ENCODE results near the gene EXPH5.
A peak's percentile ranks its signal among the peaks of the same experiment; 100 is the strongest.
"Not testable (repeated sequence)": the region's sequence is repeated elsewhere in the genome, so short reads cannot be mapped to it uniquely, and the experiment has no call there.

EXPH5 gene

DNA sequence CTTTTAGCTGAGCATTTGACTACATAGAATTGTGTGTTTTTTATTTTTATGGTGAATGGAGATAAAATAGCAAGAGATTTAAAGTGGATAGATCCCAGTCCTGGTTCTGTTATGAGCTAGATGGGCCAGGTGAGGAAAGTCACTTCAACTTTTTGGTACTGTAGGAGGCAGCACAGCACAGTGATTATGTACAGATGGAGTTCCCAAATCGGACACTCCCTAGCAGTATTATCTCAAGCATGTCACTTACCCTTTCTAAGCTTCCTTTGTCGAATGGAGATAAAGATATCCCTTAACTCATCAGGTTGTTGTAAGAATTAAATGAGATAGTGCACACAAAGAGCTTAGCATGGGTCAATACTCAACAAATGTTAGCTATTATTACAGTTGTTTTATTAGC, 5.3 kb downstream of the EXPH5 start:
- no peak overlapping the region for H3K4me3 ChIP-seq
- H3K36me3 ChIP-seq, result no peaks in the 10 kb centered on the region
- H3K9ac ChIP-seq, result no peak overlapping the region
- H3K27me3 ChIP-seq, result peaks cover 18% of the 10 kb centered on the region
- H3K9me3 ChIP-seq, result peaks cover 11% of the 10 kb centered on the region; the same call in 1 of the 2 replicates
- no peak for TF ChIP-seq Cebpa-rat (IDR thresholded peaks at IDR 0.05)
- H3K4me1 ChIP-seq, result peaks cover 5% of the 10 kb centered on the region
- H3K27ac ChIP-seq, result no peak overlapping the region
- H3K4me2 ChIP-seq, result no peak overlapping the region
- H4K20me1 ChIP-seq, result no peaks in the 10 kb centered on the region

DNA sequence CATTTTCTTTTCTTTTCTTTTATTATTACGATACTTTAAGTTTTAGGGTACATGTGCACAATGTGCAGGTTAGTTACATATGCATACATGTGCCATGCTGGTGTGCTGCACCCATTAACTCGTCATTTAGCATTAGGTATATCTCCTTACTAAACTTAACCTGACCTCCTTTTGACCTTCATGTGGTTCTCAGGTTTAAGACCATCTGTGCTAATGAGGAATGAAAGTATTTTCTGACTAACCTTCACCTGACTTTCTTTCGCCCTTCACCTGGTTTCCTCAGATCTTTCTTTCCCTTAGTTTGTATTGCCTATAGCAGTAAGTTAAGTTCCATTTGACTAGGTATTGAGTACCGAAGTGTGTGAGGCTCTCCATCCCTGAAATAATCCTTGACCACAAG, 6.5 kb downstream of the EXPH5 start:
- Histone ChIP-seq H3K4me1 (peaks cover 5% of the 10 kb centered on the region), H4K20me1 (no peaks in the 10 kb centered on the region), H3K9ac (no peak overlapping the region), H3K27me3 (peaks cover 6% of the 10 kb centered on the region), H3K4me3 (no peak overlapping the region), H3K36me3 (no peaks in the 10 kb centered on the region), H3K4me2 (no peak overlapping the region), H3K27ac (no peak overlapping the region), H3K9me3 (no peaks in the 10 kb centered on the region; the same call in 1 of the 2 replicates)
- no peak for TF ChIP-seq Cebpa-rat (IDR thresholded peaks at IDR 0.05)

DNA sequence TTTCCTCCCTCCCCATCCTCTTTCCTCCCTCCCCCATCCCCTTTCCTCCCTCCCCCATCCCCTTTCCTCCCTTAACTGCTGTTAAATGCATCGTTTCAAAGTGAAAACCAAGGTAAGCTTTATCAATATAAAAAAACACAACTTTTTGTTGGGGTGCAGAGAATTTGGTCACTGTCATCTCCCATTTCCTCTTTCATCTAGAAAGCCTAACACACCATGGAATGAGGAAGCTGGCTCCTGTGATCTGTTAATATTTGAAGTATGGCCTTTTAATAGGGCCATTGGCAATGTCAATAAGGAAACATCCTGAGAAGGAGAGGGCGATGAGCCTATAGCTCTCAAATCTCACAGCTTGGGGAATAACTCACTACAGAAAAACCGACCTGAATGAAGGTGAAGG, 7.0 kb downstream of the EXPH5 start:
- no peak overlapping the region for H3K9ac ChIP-seq
- peaks cover 5% of the 10 kb centered on the region for H3K4me1 ChIP-seq
- no peak overlapping the region for H3K4me2 ChIP-seq
- no peaks in the 10 kb centered on the region for H4K20me1 ChIP-seq
- no peak overlapping the region for H3K4me3 ChIP-seq
- H3K27ac ChIP-seq, result no peak overlapping the region
- H3K27me3 ChIP-seq, result peaks cover 1% of the 10 kb centered on the region; the same call in 1 of the 2 replicates
- H3K9me3 ChIP-seq, result no peaks in the 10 kb centered on the region
- H3K36me3 ChIP-seq, result no peaks in the 10 kb centered on the region
- no peak for TF ChIP-seq Cebpa-rat (IDR thresholded peaks at IDR 0.05)

DNA sequence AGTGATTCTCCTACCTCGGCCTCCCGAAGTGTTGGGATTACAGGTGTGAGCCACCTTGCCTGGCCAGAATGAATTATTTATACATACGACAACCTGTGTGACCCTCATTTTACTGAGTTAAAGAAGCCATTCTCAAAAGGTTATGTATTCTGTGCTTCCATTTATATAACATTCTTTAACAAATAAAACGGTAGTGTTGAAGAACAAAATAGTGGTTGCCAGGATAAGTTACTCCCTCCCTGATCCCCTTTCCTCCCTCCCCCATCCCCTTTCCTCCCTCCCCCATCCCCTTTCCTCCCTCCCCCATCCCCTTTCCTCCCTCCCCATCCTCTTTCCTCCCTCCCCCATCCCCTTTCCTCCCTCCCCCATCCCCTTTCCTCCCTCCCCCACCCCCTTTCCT, 7.4 kb downstream of the EXPH5 start:
- H3K4me1 ChIP-seq, H3K27ac ChIP-seq, H3K9me3 ChIP-seq, H3K9ac ChIP-seq, H3K36me3 ChIP-seq, H3K27me3 ChIP-seq, H3K4me3 ChIP-seq, H4K20me1 ChIP-seq: not testable (repeated sequence)
- H3K4me2 ChIP-seq, result peak overlapping the region; percentile 36

DNA sequence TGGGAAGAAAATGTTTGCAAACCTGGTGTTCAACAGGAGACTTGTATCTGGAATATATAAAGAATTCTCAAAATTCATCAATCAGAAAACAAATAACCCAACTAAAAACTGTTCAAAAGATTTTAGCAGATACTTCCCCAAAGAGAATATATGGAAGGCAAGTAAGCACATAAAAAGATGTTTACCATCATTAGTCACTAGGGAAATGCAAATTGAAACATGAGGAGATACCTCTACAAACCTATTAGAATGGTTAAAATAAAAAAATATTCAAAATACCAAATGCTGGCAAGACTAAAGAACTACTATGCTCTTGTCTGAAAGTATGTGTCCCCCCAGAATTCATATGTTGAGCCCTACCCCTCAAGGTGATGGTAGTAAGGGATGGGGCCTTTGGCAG, 8.6 kb downstream of the EXPH5 start:
- H4K20me1 ChIP-seq, result no peaks in the 10 kb centered on the region
- H3K9ac ChIP-seq, result no peak overlapping the region
- peaks cover 5% of the 10 kb centered on the region for H3K4me1 ChIP-seq
- no peaks in the 10 kb centered on the region for H3K36me3 ChIP-seq
- H3K4me3 ChIP-seq, result no peak overlapping the region
- H3K27me3 ChIP-seq, result no peaks in the 10 kb centered on the region
- no peak for TF ChIP-seq Cebpa-rat (IDR thresholded peaks at IDR 0.05)
- H3K9me3 ChIP-seq, result no peaks in the 10 kb centered on the region
- no peak overlapping the region for H3K4me2 ChIP-seq
- H3K27ac ChIP-seq, result no peak overlapping the region

DNA sequence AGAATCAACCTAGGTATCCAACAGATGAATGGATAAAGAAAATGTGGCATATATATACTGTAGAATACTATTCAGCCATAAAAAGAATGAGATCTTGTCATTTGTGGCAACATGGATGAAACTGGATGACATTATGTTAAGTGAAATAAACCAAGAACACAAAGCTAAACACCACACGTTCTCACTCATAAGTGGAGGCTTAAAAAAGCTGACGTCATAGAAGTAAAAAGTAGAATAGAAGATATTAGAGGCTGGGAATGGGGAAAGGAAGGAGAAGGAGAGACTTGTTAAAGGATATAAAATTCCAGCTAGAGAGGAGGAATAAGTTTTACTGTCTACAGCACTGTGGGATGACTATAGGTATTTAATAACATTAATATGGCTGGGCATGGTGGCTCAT, 12.9 kb downstream of the EXPH5 start:
- TF ChIP-seq Cebpa-rat (IDR thresholded peaks at IDR 0.05), result no peak
- no peak overlapping the region for H3K4me2 ChIP-seq
- no peak overlapping the region for H3K9ac ChIP-seq
- H3K9me3 ChIP-seq, result no peaks in the 10 kb centered on the region
- H3K27me3 ChIP-seq, result no peaks in the 10 kb centered on the region
- no peak overlapping the region for H3K4me3 ChIP-seq
- H3K27ac ChIP-seq, result no peak overlapping the region
- H3K36me3 ChIP-seq, result no peaks in the 10 kb centered on the region
- H4K20me1 ChIP-seq, result no peaks in the 10 kb centered on the region
- H3K4me1 ChIP-seq, result no peaks in the 10 kb centered on the region

DNA sequence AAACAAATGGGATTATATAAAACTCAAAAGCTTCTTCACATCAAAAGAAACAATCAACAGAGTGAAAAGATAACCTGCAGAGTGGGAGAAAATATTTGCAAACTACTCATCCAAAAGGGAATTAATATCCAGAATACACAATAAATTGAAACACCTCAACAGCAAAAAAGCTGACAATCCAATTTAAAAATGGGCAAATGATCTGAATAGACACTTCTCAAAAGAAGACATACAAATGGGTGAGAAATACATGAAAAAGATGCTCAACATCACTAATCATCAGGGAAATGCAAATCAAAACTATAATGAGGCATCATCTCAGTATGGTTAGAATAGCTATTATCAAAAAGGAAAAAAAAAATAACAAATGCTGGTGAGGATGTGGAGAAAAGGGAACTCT, 13.5 kb downstream of the EXPH5 start:
- Histone ChIP-seq H3K36me3 (no peaks in the 10 kb centered on the region), H3K4me2 (no peak overlapping the region), H3K9me3 (peaks cover 2% of the 10 kb centered on the region; the same call in 1 of the 2 replicates), H3K4me3 (no peak overlapping the region), H3K9ac (no peak overlapping the region), H3K4me1 (no peaks in the 10 kb centered on the region), H3K27ac (no peak overlapping the region), H4K20me1 (no peaks in the 10 kb centered on the region), H3K27me3 (no peaks in the 10 kb centered on the region)
- no peak for TF ChIP-seq Cebpa-rat (IDR thresholded peaks at IDR 0.05)

DNA sequence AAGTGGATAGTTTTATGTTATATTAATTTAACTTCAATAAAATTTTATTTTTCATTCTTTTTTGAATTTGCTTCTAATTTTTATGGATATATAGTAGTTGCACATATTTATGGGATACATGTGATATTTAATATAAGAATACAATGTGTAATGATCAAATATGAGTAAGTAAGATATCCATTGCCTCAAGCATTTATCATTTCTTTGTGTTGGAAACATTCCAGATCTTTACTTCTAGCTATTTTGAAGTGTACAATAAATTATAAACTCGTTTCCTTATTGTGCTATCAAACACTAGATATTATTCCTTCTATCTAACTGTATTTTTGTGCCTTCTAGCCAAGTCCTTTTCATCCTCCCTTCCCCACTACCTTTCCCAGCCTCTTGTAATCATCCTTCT, 17.0 kb downstream of the EXPH5 start:
- H3K4me1 ChIP-seq, result peaks cover 23% of the 10 kb centered on the region
- H3K9me3 ChIP-seq, result peaks cover 10% of the 10 kb centered on the region

DNA sequence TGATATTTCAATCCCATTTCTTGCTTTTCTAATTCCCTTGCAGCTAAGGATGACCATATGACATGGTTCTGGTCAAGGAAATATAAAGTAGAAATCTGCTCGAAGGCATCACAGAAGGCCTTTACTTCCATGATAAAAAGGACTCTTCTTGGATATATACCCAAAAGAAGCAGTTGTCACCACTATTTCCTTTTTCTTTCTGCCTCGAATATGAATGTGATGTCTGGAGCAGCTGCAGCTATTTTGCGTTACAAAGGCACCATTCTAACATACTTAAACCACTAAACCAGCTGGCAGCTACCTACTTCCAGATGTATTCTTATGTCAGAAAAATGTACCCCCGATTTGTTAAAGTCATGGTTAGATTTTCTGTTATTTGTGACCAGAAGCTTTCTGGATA, 18.9 kb downstream of the EXPH5 start:
- no peak overlapping the region for H3K4me3 ChIP-seq
- no peaks in the 10 kb centered on the region for H3K27me3 ChIP-seq
- no peaks in the 10 kb centered on the region for H4K20me1 ChIP-seq
- H3K27ac ChIP-seq, result no peak overlapping the region
- H3K4me2 ChIP-seq, result no peak overlapping the region
- H3K36me3 ChIP-seq, result no peaks in the 10 kb centered on the region
- no peak overlapping the region for H3K9ac ChIP-seq
- H3K4me1 ChIP-seq, result peaks cover 25% of the 10 kb centered on the region
- TF ChIP-seq Cebpa-rat (IDR thresholded peaks at IDR 0.05), result no peak
- H3K9me3 ChIP-seq, result peaks cover 17% of the 10 kb centered on the region

More for the DNA sequence above, 17.0 kb downstream of the EXPH5 start:
- no peak overlapping the region for H3K27ac ChIP-seq
- no peaks in the 10 kb centered on the region for H4K20me1 ChIP-seq
- no peaks in the 10 kb centered on the region for H3K36me3 ChIP-seq
- H3K27me3 ChIP-seq, result no peaks in the 10 kb centered on the region
- no peak overlapping the region for H3K9ac ChIP-seq
- H3K4me2 ChIP-seq, result no peak overlapping the region
- no peak for TF ChIP-seq Cebpa-rat (IDR thresholded peaks at IDR 0.05)
- no peak overlapping the region for H3K4me3 ChIP-seq

DNA sequence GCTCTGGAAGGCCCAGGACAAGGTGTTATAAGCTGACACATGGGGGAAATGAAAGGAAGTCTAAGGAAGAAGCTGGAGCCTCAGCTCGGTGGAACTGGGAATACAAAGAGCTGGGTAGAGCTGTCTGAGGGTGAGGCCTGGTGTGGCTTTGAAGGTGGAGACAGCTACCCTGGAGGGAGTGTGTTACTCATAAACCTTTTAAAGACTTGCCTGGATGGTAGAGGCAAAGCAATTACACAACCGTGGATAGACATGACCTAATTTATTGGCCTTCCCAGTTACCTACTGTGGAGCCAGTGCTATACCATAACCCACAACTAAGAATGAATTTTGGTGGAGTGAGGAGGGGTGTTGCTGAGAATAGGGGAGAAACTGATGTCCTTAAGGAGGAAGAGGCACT, 22.6 kb downstream of the EXPH5 start:
- no peaks in the 10 kb centered on the region for H4K20me1 ChIP-seq
- no peaks in the 10 kb centered on the region for H3K36me3 ChIP-seq
- H3K9ac ChIP-seq, result no peak overlapping the region
- no peak overlapping the region for H3K4me3 ChIP-seq
- H3K4me2 ChIP-seq, result no peak overlapping the region
- peaks cover 25% of the 10 kb centered on the region for H3K4me1 ChIP-seq
- no peak for TF ChIP-seq Cebpa-rat (IDR thresholded peaks at IDR 0.05)
- no peak overlapping the region for H3K27ac ChIP-seq
- peaks cover 17% of the 10 kb centered on the region for H3K9me3 ChIP-seq
- H3K27me3 ChIP-seq, result no peaks in the 10 kb centered on the region

DNA sequence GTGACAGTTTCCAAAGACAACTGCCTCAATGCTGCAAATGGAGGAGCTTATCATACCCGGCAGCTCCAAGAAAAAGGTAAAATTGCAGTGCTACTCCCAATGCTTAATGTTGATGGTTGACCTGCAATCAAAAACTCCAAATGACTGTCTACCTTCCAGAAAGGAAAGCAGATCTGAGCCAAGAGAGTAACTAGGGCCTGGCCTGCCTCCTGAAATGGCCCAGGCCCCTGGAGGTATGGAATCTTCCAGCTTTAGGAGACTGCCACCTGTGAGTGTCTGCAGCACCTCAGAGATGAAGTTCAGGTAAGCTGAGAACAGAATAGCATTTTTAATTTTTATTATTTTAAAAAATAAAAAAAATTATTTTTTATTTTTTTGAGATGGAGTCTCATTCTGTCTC, 23.7 kb downstream of the EXPH5 start:
- Histone ChIP-seq H3K4me3 (no peak overlapping the region), H4K20me1 (no peaks in the 10 kb centered on the region), H3K36me3 (no peaks in the 10 kb centered on the region), H3K9me3 (peaks cover 14% of the 10 kb centered on the region), H3K4me2 (no peak overlapping the region), H3K4me1 (peaks cover 25% of the 10 kb centered on the region), H3K27ac (no peak overlapping the region), H3K9ac (no peak overlapping the region), H3K27me3 (no peaks in the 10 kb centered on the region)
- TF ChIP-seq Cebpa-rat (IDR thresholded peaks at IDR 0.05), result no peak
